ENCODE results near the gene KBTBD13.

- TF ChIP-seq CTCF (IDR thresholded peaks at IDR 0.05) (no peak), POLR2A (IDR thresholded peaks at IDR 0.05) (no peak)
Observed at GRCh38 chr15:65068403-65068788, 8.2 kb upstream of the KBTBD13 start.

Data from heart left ventricle (tissue), 13 donors.